K562 (cell line): ENCODE data around the gene MON1A. TPM values are rescaled to one million over a fixed set of nuclear protein-coding genes. Genes with fewer than 3 reads are reported as not detected.

Source experiments
- ATAC-seq: fragments of 200-7000 bp; cut with Tn5 transposase; 3 replicates; pipeline ENCODE4 v1.9.1; 2020; ENCODE audit warnings: moderate library complexity
- Bru-seq: library from RNA; stranded (reverse); fragments of 400-500 nt; gene quantifications from one replicate; lab custom pipeline; 2021; lab: Mats Ljungman, UMichigan
- BruChase-seq, 2 experiments: library from RNA; stranded (reverse); fragments of 400-500 nt; gene quantifications; one replicate each; lab custom pipeline; 2021; lab: Mats Ljungman, UMichigan
- BruUV-seq: library from RNA; stranded (reverse); fragments of 400-500 nt; replicated peaks from 2 replicates; lab custom pipeline; 2021; lab: Mats Ljungman, UMichigan
- CTCF ChIA-PET: fragments of 300-600 bp; formaldehyde crosslinking; extraction: SDS; loops from one replicate; lab custom pipeline; 2021; ENCODE audit warnings: low intra/inter-chr PET ratio; lab: Yijun Ruan, JAX
- POLR2A ChIA-PET: fragments of 300-600, 350-650 bp; sonication (Branson Sonifier 250); formaldehyde crosslinking; extraction: SDS; loops from one replicate; lab custom pipeline; 2021; ENCODE audit warnings: antibody characterized with exemption, inconsistent platforms; lab: Yijun Ruan, JAX
- DNase-seq, 4 experiments: peaks; one replicate each; pipeline versions ENCODE4 v3.0.0 to v3.0.0-alpha.2; 2011 to 2018; ENCODE audit warnings: low spot score in 3 of 4, mixed read lengths in 3 of 4; ENCODE audit errors: extremely low read depth in 1 of 4
- FAIRE-seq: peaks from 2 replicates; lab custom pipeline; 2011; peaks lifted over from hg19 to GRCh38; lab: Jason Lieb, UNC
- H2AFZ ChIP-seq: 2 replicates; pipeline ENCODE4 v1.6.0; 2011; ENCODE audit warnings: low read depth, low read length, control low read depth, inconsistent platforms
- H3K27ac ChIP-seq: fragments of 200-600 bp; 3 replicates; pipeline ENCODE4 v1.8.0; 2011; ENCODE audit warnings: low read depth, mild to moderate bottlenecking, control low read depth, inconsistent platforms, low read length, moderate library complexity, mixed read lengths; ENCODE audit errors: extremely low read depth
- H3K27me3 ChIP-seq, 2 experiments: fragments of 300-600 bp in 1 of 2; 2 replicates in 1 of 2; 3 replicates in 1 of 2; pipeline versions ENCODE4 v1.6.0 to v1.8.0; 2011; ENCODE audit warnings: inconsistent platforms in 2 of 2, low read length in 2 of 2, mild to moderate bottlenecking in 1 of 2, mixed read lengths in 1 of 2, moderate library complexity in 1 of 2; ENCODE audit not compliant: control insufficient read depth in 2 of 2, insufficient read depth in 2 of 2
- H3K36me3 ChIP-seq: fragments of 300-600 bp; 3 replicates; pipeline ENCODE4 v1.8.0; 2011; ENCODE audit warnings: mild to moderate bottlenecking, low read length, inconsistent platforms; ENCODE audit not compliant: control insufficient read depth, insufficient read depth
- H3K4me1 ChIP-seq, 2 experiments: fragments of 200-600 bp in 1 of 2; replicated peaks in 1 of 2; 2 replicates in 1 of 2; 3 replicates in 1 of 2; pipeline versions ENCODE4 v1.5.1 to v1.8.0; 2011; ENCODE audit warnings: inconsistent platforms in 2 of 2, low read length in 2 of 2, mild to moderate bottlenecking in 1 of 2, mixed read lengths in 1 of 2, moderate library complexity in 1 of 2; ENCODE audit not compliant: control insufficient read depth in 2 of 2, insufficient read depth in 2 of 2
- H3K4me2 ChIP-seq: 2 replicates; pipeline ENCODE4 v1.6.1; 2011; ENCODE audit warnings: low read length, control low read depth, inconsistent platforms, mixed read lengths; ENCODE audit not compliant: insufficient read depth
- H3K4me3 ChIP-seq: fragments of 200-600 bp; sonication (generic), shearing (Covaris generic); 2 replicates; pipeline ENCODE4 v1.5.1; 2016; ENCODE audit warnings: control low read depth, inconsistent platforms
- H3K79me2 ChIP-seq: fragments of 200-600 bp; 3 replicates; pipeline ENCODE4 v1.8.0; 2011; ENCODE audit warnings: low read length, inconsistent platforms; ENCODE audit not compliant: control insufficient read depth, insufficient read depth
- H3K9ac ChIP-seq, 2 experiments: 2 replicates each; pipeline versions ENCODE4 v1.6.0 to v1.6.1; 2011; ENCODE audit warnings: low read depth in 2 of 2, low read length in 2 of 2, control low read depth in 1 of 2, inconsistent platforms in 1 of 2, mild to moderate bottlenecking in 1 of 2, mixed read lengths in 1 of 2; ENCODE audit not compliant: insufficient read depth in 1 of 2
- H3K9me1 ChIP-seq: one replicate; pipeline ENCODE4 v1.6.0; 2011; ENCODE audit warnings: inconsistent platforms, mild to moderate bottlenecking, low read length, moderate library complexity; ENCODE audit not compliant: control insufficient read depth, insufficient read depth
- H3K9me3 ChIP-seq: replicated peaks from 2 replicates; pipeline ENCODE4 v1.5.1; 2011; ENCODE audit warnings: low read depth, low read length, inconsistent platforms; ENCODE audit not compliant: control insufficient read depth, insufficient read depth
- H4K20me1 ChIP-seq: replicated peaks from 2 replicates; pipeline ENCODE4 v1.6.1; 2011; ENCODE audit warnings: low read length, inconsistent platforms, mixed read lengths; ENCODE audit not compliant: control insufficient read depth, insufficient read depth
- ILK ChIP-seq: fragments of 450-650 bp; IDR thresholded peaks from 2 replicates; pipeline ENCODE4 v1.6.1; 2016; ENCODE audit warnings: missing genetic modification characterization, low read depth, mild to moderate bottlenecking, missing compliant biosample characterization, moderate library complexity, borderline replicate concordance
- NR0B1 ChIP-seq: fragments of 450-650 bp; IDR thresholded peaks from one replicate; pipeline ENCODE4 v1.6.1; 2018; ENCODE audit warnings: mild to moderate bottlenecking, moderate library complexity; ENCODE audit not compliant: partially characterized antibody
- POLR2H ChIP-seq: IDR thresholded peaks from 2 replicates; pipeline ENCODE4 v1.6.1; 2016; ENCODE audit warnings: missing genetic modification characterization, low read depth, mild to moderate bottlenecking, control low read depth, missing compliant biosample characterization, moderate library complexity
- TBP ChIP-seq: optimal IDR thresholded peaks from 2 replicates; pipeline ENCODE3; 2011; ENCODE audit warnings: low read depth, low read length, improper control_type of control experiment
- TCF15 ChIP-seq: fragments of 250-450 bp; sonication (Bioruptor Pico); IDR thresholded peaks from 2 replicates; pipeline ENCODE4 v1.8.0; 2022; ENCODE audit warnings: moderate library complexity, mild to moderate bottlenecking, inconsistent platforms
- TSC22D4 ChIP-seq: fragments of 450-650 bp; IDR thresholded peaks from 2 replicates; pipeline ENCODE4 v1.6.1; 2016; ENCODE audit warnings: missing genetic modification characterization, missing biosample characterization, control low read depth
- WGBS: fragments of 100-300 bp; shearing (Covaris generic); methylation state at CpG from one replicate; pipeline ENCODE4 v1.1.6; 2016; ENCODE audit warnings: low coverage, mixed read lengths; ENCODE audit not compliant: insufficient coverage; ENCODE audit errors: missing lambda C conversion rate; 5-methylcytosine and 5-hydroxymethylcytosine counted together
- in situ Hi-C: fragments of 300-500 bp; cut with MboI; formaldehyde crosslinking; loops from 4 replicates; pipeline ENCODE4 v1.15.0; 2018; ENCODE audit warnings: inconsistent platforms, mixed read lengths
- intact Hi-C: fragments of 100-400 bp; cut with micrococcal nuclease; formaldehyde crosslinking; loops from 2 replicates; pipeline ENCODE4 v1.14.2; 2022
- long read RNA-seq, 3 experiments: library from polyadenylated mRNA in 2 of 3; library from RNA in 1 of 3; unstranded in 2 of 3; stranded (forward) in 1 of 3; transcript quantifications; one replicate each; pipeline ENCODE4 v2.0.0, GENCODE V29; 2019 to 2022
- polyA minus RNA-seq, 3 experiments: library from RNA; depleted of rRNA, polyadenylated mRNA; stranded (reverse); fragments of >200 nt; gene quantifications; 2 replicates each; pipeline ENCODE4 v1.2.3, GENCODE V29; 2011
- polyA plus RNA-seq, 8 experiments: library from polyadenylated mRNA; depleted of rRNA in 4 of 8; stranded (reverse) in 5 of 8; unstranded in 3 of 8; fragments of >200 nt; fragmentation: Nextera tagmentation in 2 of 8; fragmentation: Illumina TruSeq in 1 of 8; extraction: Ambion mirVana in 2 of 8; extraction: Trizol in 1 of 8; gene quantifications; 2 replicates each; pipeline versions ENCODE4 v1.2.1 to v1.2.3, GENCODE V29; 2011 to 2014; ENCODE audit warnings: inconsistent platforms in 1 of 8, missing spikeins in 1 of 8
- total RNA-seq, 7 experiments: library from RNA; depleted of rRNA in 6 of 7; stranded (reverse); fragments of >200 nt in 6 of 7; fragmentation: Illumina TruSeq in 2 of 7; extraction: Trizol in 2 of 7; gene quantifications; 2 replicates each; pipeline versions ENCODE4 v1.2.1 to v1.2.3, GENCODE V29; 2011 to 2021; ENCODE audit warnings: low replicate concordance in 1 of 7
- TF ChIP-seq, protein P1 (sequence below): sonication (generic); IDR thresholded peaks from 2 replicates; pipeline ENCODE4 v1.6.1; 2016

Gene MON1A
- total RNA-seq (2011; cell fraction: chromatin; rRNA removed; ENCODE audit: low replicate concordance) = 7.5 and 24.3 TPM in 2 replicates
- total RNA-seq (2011; cell fraction: nucleolus; rRNA removed) = 12.4 and 15.2 TPM in 2 replicates
- 12.1 and 14.5 TPM in 2 replicates for total RNA-seq (2011; cell fraction: nucleoplasm; rRNA removed)
- total RNA-seq (2014; rRNA removed) (12.6 and 15.7 TPM in 2 replicates), total RNA-seq (2014; rRNA removed; fragmentation: Illumina TruSeq; extraction: Trizol) (3.4 and 4.1 TPM in 2 replicates), total RNA-seq (2015; rRNA removed; fragmentation: Illumina TruSeq; extraction: Trizol) (7.9 and 8.7 TPM in 2 replicates), total RNA-seq (2021) (13.8 and 14.7 TPM in 2 replicates), polyA plus RNA-seq (2011; rRNA removed) (5.8 and 7.8 TPM in 2 replicates), polyA plus RNA-seq (2014; fragmentation: Illumina TruSeq; extraction: Trizol) (6.8 and 8.4 TPM in 2 replicates), polyA plus RNA-seq (2014; fragmentation: Nextera tagmentation; extraction: Ambion mirVana) (1 to 10 TPM; 1.1 to 1.5 TPM), polyA plus RNA-seq (2014; rRNA removed) (12.9 and 13.4 TPM in 2 replicates), polyA minus RNA-seq (2011; rRNA and poly(A)+ RNA removed) (3.2 and 5.0 TPM in 2 replicates), Bru-seq, nascent RNA (percentile 53 among the genes with signal in this experiment), BruChase-seq, experiment 1, labeled RNA remaining after a 2-hour chase (percentile 50 among the genes with signal in this experiment), BruChase-seq, experiment 2, labeled RNA remaining after a 6-hour chase (percentile 50 among the genes with signal in this experiment)
- 12.0 and 31.0 TPM in 2 replicates for polyA plus RNA-seq (2011; cell fraction: cytosol; rRNA removed)
- 12.5 and 19.2 TPM in 2 replicates for polyA plus RNA-seq (2011; cell fraction: nucleus; rRNA removed)
- polyA plus RNA-seq (2012) = 10.5 and 11.5 TPM in 2 replicates
- 6.2 and 10.4 TPM in 2 replicates for polyA minus RNA-seq (2011; cell fraction: cytosol; rRNA and poly(A)+ RNA removed)
- polyA minus RNA-seq (2011; cell fraction: nucleus; rRNA and poly(A)+ RNA removed) = 5.5 and 5.9 TPM in 2 replicates
- long read RNA-seq, experiment 1, transcript MON1A-201 (6 exons, 2,370 nt) = major isoform, 26 of 60 reads
- long read RNA-seq, experiment 1, transcript MON1A-203 (5 exons, 1,617 nt) = minor isoform, 8 of 60 reads
- long read RNA-seq, experiment 1, partial matches to known transcripts = 15 of 60 reads
- long read RNA-seq, experiment 1, other reads (novel, unspliced or antisense) = 10 of 60 reads
- long read RNA-seq, experiment 2, transcript MON1A-203 (5 exons, 1,617 nt) = minor isoform, 5 of 26 reads
- long read RNA-seq, experiment 2, transcript MON1A-201 (6 exons, 2,370 nt) = major isoform, 8 of 26 reads
- long read RNA-seq, experiment 2, partial matches to known transcripts = 10 of 26 reads
- long read RNA-seq, experiment 2, other reads (novel, unspliced or antisense) = 2 of 26 reads
- long read RNA-seq, experiment 3, transcript MON1A-201 (6 exons, 2,370 nt) = major isoform, 6 of 11 reads
- long read RNA-seq, experiment 3, partial matches to known transcripts = 0 of 11 reads
- long read RNA-seq, experiment 3, other reads (novel, unspliced or antisense) = 1 of 11 reads

GRCh38 chr3:49929291-49930167 lies at the start of gene MON1A:
TSS of gene MON1A (minus strand) at chr3:49929811. CDS start at chr3:49913346, 16,465 bp downstream.
- peak; percentile 81 for FAIRE-seq
- Histone ChIP-seq H2AFZ (peak within 1 kb of the TSS; percentile 99), H3K4me2 (peak within 1 kb of the TSS; percentile 97), H3K4me1 (peaks cover 22 to 32% of the 10 kb centered on the region in 2 experiments), H3K4me3 (peak within 1 kb of the TSS; percentile 62), H4K20me1 (no peaks in the 10 kb centered on the region), H3K9me3 (no peaks in the 10 kb centered on the region), H3K36me3 (peaks cover 5% of the 10 kb centered on the region; the same call in 2 of the 3 replicates), H3K9me1 (peaks cover 2% of the 10 kb centered on the region), H3K79me2 (peaks cover 26% of the 10 kb centered on the region), H3K9ac (peak within 1 kb of the TSS; percentile 89 to 95), H3K27ac (peak within 1 kb of the TSS; percentile 95), H3K27me3 (no peaks in the 10 kb centered on the region)
- ChIA-PET CTCF (interaction anchor here (0.5 kb wide), 1 partner anchor 369 kb away, joined by 3 read pairs; no protein-coding TSS in a partner anchor), POLR2A (interaction anchor here (0.5 to 4.1 kb wide), 13 partner anchors 10 to 335 kb away, joined by 3 to 38 read pairs (median 4); partner anchors contain the start of gene RBM6)
- BruUV-seq = TSS peak; percentile 63
- in situ Hi-C loops = no loop called here
- 1% methylated on average over 26 of the region's 56 CpGs for WGBS
- intact Hi-C loops = loop anchor here (5.0 kb wide), 1 partner anchor 158 kb away; the partner anchor contains the start of gene RBM5
- DNase-seq = peak; percentile 82 to 95 (median 84)
- peak; percentile 94 for ATAC-seq
- no peak for TF ChIP-seq TSC22D4 (tag)
- TF ChIP-seq NR0B1 = no peak
- TF ChIP-seq TBP = peak; percentile 63
- TF ChIP-seq POLR2H (tag) = 0 out of 2 replicates have a peak, but pooled peaks have one; percentile 23
- no peak for TF ChIP-seq TCF15
- TF ChIP-seq, protein P1, sequence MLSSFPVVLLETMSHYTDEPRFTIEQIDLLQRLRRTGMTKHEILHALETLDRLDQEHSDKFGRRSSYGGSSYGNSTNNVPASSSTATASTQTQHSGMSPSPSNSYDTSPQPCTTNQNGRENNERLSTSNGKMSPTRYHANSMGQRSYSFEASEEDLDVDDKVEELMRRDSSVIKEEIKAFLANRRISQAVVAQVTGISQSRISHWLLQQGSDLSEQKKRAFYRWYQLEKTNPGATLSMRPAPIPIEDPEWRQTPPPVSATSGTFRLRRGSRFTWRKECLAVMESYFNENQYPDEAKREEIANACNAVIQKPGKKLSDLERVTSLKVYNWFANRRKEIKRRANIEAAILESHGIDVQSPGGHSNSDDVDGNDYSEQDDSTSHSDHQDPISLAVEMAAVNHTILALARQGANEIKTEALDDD = 0 out of 2 replicates have a peak, but pooled peaks have one; percentile 28
- TF ChIP-seq ILK = no peak
